ENCODE data around the gene PRDM11. TPM values are rescaled to one million over a fixed set of nuclear protein-coding genes. Genes with fewer than 3 reads are reported as not detected.

The PRDM11 gene
- total RNA-seq, 1 experiment from 2014 or later, result 4.0 TPM

DNA sequence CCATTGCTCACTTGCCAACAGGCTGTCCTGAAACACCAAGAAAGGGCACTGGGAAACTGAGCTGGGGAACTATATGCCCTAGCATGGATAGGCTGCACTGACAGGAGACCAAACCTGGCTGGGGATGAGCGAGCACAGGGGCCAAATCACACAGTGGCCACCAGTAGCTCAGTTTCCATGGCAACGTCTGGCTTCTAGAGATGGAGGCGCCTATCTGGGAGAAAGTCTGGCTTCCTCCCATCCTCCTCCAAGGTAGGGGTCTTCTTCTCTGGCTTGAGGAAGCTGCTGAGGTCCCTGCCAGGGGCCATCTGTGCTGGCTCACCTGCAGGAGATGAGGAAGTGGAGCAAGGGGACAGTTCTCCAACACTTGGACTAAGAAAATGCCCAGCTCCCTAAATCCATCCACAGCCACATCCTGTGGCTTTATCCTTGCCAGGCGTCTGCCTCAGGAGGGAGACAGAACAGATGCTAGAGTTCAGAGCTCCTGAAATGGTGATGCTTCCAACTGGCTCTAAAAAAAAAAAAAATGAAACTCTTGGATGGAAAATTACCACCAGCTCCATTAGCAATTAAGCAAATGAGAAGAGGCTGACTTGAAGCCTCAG, 91.4 kb downstream of the PRDM11 start:
- intact Hi-C loops (cut with micrococcal nuclease), result no loop called here
- TF ChIP-seq, protein P1, sequence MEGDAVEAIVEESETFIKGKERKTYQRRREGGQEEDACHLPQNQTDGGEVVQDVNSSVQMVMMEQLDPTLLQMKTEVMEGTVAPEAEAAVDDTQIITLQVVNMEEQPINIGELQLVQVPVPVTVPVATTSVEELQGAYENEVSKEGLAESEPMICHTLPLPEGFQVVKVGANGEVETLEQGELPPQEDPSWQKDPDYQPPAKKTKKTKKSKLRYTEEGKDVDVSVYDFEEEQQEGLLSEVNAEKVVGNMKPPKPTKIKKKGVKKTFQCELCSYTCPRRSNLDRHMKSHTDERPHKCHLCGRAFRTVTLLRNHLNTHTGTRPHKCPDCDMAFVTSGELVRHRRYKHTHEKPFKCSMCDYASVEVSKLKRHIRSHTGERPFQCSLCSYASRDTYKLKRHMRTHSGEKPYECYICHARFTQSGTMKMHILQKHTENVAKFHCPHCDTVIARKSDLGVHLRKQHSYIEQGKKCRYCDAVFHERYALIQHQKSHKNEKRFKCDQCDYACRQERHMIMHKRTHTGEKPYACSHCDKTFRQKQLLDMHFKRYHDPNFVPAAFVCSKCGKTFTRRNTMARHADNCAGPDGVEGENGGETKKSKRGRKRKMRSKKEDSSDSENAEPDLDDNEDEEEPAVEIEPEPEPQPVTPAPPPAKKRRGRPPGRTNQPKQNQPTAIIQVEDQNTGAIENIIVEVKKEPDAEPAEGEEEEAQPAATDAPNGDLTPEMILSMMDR (IDR thresholded peaks at IDR 0.05; ENCODE audit: unreplicated experiment), result no peak
- no peaks in the 10 kb centered on the region for H3K36me3 Mint-ChIP-seq (ENCODE audit: insufficient read depth, unreplicated experiment)
- ChIA-PET CTCF (interaction anchor here (0.6 to 1.1 kb wide), 6 partner anchors 9 to 418 kb away, joined by 3 to 4 read pairs (median 4); no protein-coding TSS in a partner anchor), POLR2A (no interaction called here)
- no TSS peak for BruUV-seq (replicated peaks)
- H3K27ac Mint-ChIP-seq (ENCODE audit: low read depth, unreplicated experiment), result no peak overlapping the region
- no peak for DNase-seq (ENCODE audit: unreplicated experiment)
- peaks cover 5% of the 10 kb centered on the region for H3K4me1 Mint-ChIP-seq (ENCODE audit: insufficient read depth, unreplicated experiment)
- H3K4me3 Mint-ChIP-seq (ENCODE audit: unreplicated experiment), result no peak overlapping the region
- peaks cover 44% of the 10 kb centered on the region for H3K27me3 Mint-ChIP-seq (ENCODE audit: insufficient read depth, unreplicated experiment)
- no peaks in the 10 kb centered on the region for H3K9me3 Mint-ChIP-seq (ENCODE audit: unreplicated experiment)

DNA sequence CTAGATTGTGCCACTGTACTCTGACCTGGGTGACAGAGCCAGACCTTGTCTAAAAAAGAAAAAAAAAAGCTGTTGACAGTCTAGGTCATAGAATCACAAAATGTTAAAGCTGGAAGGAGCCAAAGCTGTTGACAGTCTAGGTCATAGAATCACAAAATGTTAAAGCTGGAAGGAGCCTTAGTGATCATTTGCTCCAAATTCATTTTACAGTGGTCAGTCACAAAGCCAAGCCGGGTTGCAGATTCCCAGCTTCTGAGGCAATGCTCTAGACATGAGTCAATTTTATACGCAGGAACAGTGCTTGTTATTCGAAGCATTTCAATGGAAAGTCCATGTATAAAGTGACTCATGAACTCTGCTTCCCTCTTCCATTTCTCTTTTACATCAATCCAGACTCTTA, 92.3 kb downstream of the PRDM11 start:
- H3K9me3 Mint-ChIP-seq (ENCODE audit: unreplicated experiment), result no peaks in the 10 kb centered on the region
- no peaks in the 10 kb centered on the region for H3K36me3 Mint-ChIP-seq (ENCODE audit: insufficient read depth, unreplicated experiment)
- intact Hi-C loops (cut with micrococcal nuclease), result no loop called here
- POLR2A ChIA-PET, result interaction anchor here (0.6 to 0.8 kb wide), 3 partner anchors 12 to 947 kb away, joined by 3 to 4 read pairs (median 3); no protein-coding TSS in a partner anchor
- H3K4me1 Mint-ChIP-seq (ENCODE audit: insufficient read depth, unreplicated experiment), result peaks cover 5% of the 10 kb centered on the region
- TF ChIP-seq, protein P1 (IDR thresholded peaks at IDR 0.05; ENCODE audit: unreplicated experiment), result no peak
- no peak overlapping the region for H3K27ac Mint-ChIP-seq (ENCODE audit: low read depth, unreplicated experiment)
- CTCF ChIA-PET, result interaction anchor here (0.6 to 0.8 kb wide), 7 partner anchors 12 to 418 kb away, joined by 3 to 8 read pairs (median 4); no protein-coding TSS in a partner anchor
- BruUV-seq (replicated peaks), result no TSS peak
- H3K4me3 Mint-ChIP-seq (ENCODE audit: unreplicated experiment), result no peak overlapping the region
- DNase-seq (ENCODE audit: unreplicated experiment), result peak; percentile 28
- peaks cover 44% of the 10 kb centered on the region for H3K27me3 Mint-ChIP-seq (ENCODE audit: insufficient read depth, unreplicated experiment)

DNA sequence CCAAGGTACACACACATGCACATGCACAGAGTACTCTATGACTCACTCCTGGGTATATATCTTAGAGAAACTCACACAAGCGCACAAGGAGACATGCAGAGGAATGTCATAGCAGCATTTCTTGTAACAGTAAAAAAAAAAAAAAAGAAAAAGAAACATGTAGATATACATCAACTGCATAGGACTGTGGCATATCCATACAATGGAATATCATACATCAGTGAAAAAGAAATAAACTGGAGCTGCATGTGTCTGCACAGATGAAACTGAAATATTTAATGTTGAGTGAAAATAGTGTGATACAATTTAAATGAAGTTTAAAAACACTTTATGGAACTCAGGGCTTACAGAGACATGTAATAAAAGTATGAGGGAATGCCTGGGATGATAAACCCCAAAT, 93.3 kb downstream of the PRDM11 start:
- TF ChIP-seq, protein P1 (IDR thresholded peaks at IDR 0.05; ENCODE audit: unreplicated experiment), result no peak
- ChIA-PET CTCF (interaction anchor here (0.7 kb wide), 1 partner anchor 415 kb away, joined by 4 read pairs; no protein-coding TSS in a partner anchor), POLR2A (interaction anchor here (1.0 kb wide), 1 partner anchor 56 kb away, joined by 3 read pairs; no protein-coding TSS in a partner anchor)
- intact Hi-C loops (cut with micrococcal nuclease), result no loop called here
- Mint-ChIP-seq H3K4me3 (ENCODE audit: unreplicated experiment) (no peak overlapping the region), H3K27me3 (ENCODE audit: insufficient read depth, unreplicated experiment) (peaks cover 43% of the 10 kb centered on the region), H3K27ac (ENCODE audit: low read depth, unreplicated experiment) (no peak overlapping the region), H3K9me3 (ENCODE audit: unreplicated experiment) (no peaks in the 10 kb centered on the region), H3K36me3 (ENCODE audit: insufficient read depth, unreplicated experiment) (no peaks in the 10 kb centered on the region), H3K4me1 (ENCODE audit: insufficient read depth, unreplicated experiment) (peaks cover 5% of the 10 kb centered on the region)
- BruUV-seq (replicated peaks), result no TSS peak
- no peak for DNase-seq (ENCODE audit: unreplicated experiment)

DNA sequence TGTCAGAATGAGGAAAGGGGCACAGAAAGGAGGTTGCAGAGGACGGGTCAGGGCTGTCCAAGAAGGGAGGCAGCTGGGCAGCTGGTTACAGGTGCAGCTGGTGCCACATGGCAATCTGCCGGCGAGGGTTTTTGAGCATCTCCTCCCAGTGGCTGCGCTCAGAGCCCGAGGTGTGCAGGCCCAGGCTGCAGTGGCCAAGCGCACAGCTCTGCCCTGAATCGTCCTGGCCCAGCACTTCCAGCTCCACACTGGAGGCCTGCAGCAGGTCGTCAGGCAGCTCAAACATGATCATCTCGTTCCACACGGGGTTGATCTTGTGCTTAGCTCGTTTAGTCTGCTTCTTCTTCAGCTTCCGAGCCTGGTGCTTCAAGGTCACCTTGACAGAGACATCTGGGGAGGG, 97.5 kb downstream of the PRDM11 start:
- BruUV-seq (replicated peaks), result no TSS peak
- intact Hi-C loops (cut with micrococcal nuclease), result no loop called here
- Mint-ChIP-seq H3K4me3 (ENCODE audit: unreplicated experiment) (no peak overlapping the region), H3K27me3 (ENCODE audit: insufficient read depth, unreplicated experiment) (peaks cover under 1% of the 10 kb centered on the region), H3K9me3 (ENCODE audit: unreplicated experiment) (no peaks in the 10 kb centered on the region), H3K36me3 (ENCODE audit: insufficient read depth, unreplicated experiment) (no peaks in the 10 kb centered on the region), H3K27ac (ENCODE audit: low read depth, unreplicated experiment) (no peak overlapping the region), H3K4me1 (ENCODE audit: insufficient read depth, unreplicated experiment) (peaks cover 3% of the 10 kb centered on the region)
- CTCF ChIA-PET, result interaction anchor here (0.6 to 4.2 kb wide), 4 partner anchors 10 to 522 kb away, joined by 3 to 29 read pairs (median 4); no protein-coding TSS in a partner anchor
- TF ChIP-seq, protein P1 (IDR thresholded peaks at IDR 0.05; ENCODE audit: unreplicated experiment), result no peak
- POLR2A ChIA-PET, result interaction anchor here (0.6 kb wide), 1 partner anchor 21 kb away, joined by 3 read pairs; no protein-coding TSS in a partner anchor
- no peak for DNase-seq (ENCODE audit: unreplicated experiment)

Data from MCF 10A (cell line).